ENCODE measurements around the gene SHMT2.

- TF ChIP-seq, protein P1, sequence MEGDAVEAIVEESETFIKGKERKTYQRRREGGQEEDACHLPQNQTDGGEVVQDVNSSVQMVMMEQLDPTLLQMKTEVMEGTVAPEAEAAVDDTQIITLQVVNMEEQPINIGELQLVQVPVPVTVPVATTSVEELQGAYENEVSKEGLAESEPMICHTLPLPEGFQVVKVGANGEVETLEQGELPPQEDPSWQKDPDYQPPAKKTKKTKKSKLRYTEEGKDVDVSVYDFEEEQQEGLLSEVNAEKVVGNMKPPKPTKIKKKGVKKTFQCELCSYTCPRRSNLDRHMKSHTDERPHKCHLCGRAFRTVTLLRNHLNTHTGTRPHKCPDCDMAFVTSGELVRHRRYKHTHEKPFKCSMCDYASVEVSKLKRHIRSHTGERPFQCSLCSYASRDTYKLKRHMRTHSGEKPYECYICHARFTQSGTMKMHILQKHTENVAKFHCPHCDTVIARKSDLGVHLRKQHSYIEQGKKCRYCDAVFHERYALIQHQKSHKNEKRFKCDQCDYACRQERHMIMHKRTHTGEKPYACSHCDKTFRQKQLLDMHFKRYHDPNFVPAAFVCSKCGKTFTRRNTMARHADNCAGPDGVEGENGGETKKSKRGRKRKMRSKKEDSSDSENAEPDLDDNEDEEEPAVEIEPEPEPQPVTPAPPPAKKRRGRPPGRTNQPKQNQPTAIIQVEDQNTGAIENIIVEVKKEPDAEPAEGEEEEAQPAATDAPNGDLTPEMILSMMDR (IDR thresholded peaks at IDR 0.05), result no peak
- no peak for TF ChIP-seq POLR2A (IDR thresholded peaks at IDR 0.05)
These were observed 13.9 kb upstream of the SHMT2 start for GRCh38 chr12:57215668-57216013.
